ENCODE data around the gene AVP.

Gene AVP

DNA sequence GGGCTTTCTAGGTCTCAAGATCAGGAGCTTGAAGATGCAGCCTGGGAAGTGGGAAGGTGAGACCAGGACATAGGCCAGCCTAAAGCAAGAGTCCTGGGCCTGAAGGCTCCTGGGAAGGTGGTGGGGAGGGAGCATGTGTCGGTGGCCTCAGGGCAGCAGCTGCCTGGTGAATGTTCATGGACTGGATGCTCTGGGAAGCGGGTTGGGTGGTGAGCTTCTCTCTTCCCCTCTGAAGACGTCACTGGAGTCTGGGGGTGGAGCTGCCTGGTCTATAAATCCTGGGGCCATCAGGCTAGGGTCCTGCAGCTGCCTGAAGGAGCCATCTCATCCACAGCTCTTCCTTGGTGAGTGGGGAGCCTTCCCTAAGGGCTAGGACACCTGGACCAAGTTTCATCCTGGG, 41.2 kb downstream of the AVP start, which contains the start of gene GNRH2:
Gene GNRH2 (plus strand): TSS at position 301 of the 400 bp plus-strand sequence. CDS start 793 bp downstream, outside the sequence.
- TF ChIP-seq EZH2phosphoT487 (IDR thresholded peaks at IDR 0.05; ENCODE audit: borderline replicate concordance, low read length) (no peak), CTCF (IDR thresholded peaks at IDR 0.05; ENCODE audit: low read depth, low read length, poor library complexity, severe bottlenecking) (no peak)
- H3K4me2 ChIP-seq (ENCODE audit: low read length), result no peak within 1 kb of the TSS

DNA sequence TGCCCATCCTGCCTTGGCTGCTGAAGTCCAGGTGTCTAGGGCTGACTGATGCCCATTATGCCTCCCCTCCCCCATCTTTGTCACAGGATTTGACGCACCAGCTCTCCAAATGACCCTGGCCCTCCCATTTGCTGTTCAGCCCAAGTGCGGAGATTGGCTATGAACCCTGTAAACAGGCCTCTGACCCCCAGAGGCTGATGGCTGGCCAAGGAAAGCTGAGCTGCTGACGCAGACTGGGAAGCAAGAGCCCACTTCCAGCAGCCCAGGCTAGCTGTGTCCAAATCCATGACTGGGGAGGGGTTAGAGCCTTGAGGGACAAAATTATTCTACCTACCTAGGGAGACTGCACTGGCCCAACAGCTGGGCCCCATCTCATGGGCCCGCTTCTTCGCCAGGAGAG, 41.9 kb downstream of the AVP start:
- Histone ChIP-seq H3K9me2 (replicated peaks; ENCODE audit: control insufficient read depth, low read length) (no peaks in the 10 kb centered on the region), H3K4me1 (ENCODE audit: control insufficient read depth, low read length) (peaks cover 16% of the 10 kb centered on the region), H3K9me3 (ENCODE audit: control insufficient read depth, insufficient read depth, low read length) (no peaks in the 10 kb centered on the region), H3F3A (ENCODE audit: control insufficient read depth, insufficient read depth) (0 out of 2 replicates have a peak, but pooled peaks cover 4% of the 10 kb centered on the region), H3K79me2 (ENCODE audit: control insufficient read depth, low read length) (peaks cover 17% of the 10 kb centered on the region), H3K36me3 (ENCODE audit: control insufficient read depth, low read length) (peaks cover 38% of the 10 kb centered on the region), H3K27ac (ENCODE audit: low read depth, low read length) (no peak overlapping the region), H3K4me2 (ENCODE audit: low read length) (no peak overlapping the region), H3K27me3 (ENCODE audit: control insufficient read depth, low read length) (no peaks in the 10 kb centered on the region), H4K20me1 (ENCODE audit: control insufficient read depth, insufficient read depth, low read depth, low read length) (no peaks in the 10 kb centered on the region), H3K4me3 (ENCODE audit: low read length) (no peak overlapping the region)
- TF ChIP-seq EZH2phosphoT487 (IDR thresholded peaks at IDR 0.05; ENCODE audit: borderline replicate concordance, low read length) (no peak), CTCF (IDR thresholded peaks at IDR 0.05; ENCODE audit: low read depth, low read length, poor library complexity, severe bottlenecking) (no peak)

More for the DNA sequence above, 41.2 kb downstream of the AVP start, which contains the start of gene GNRH2:
- Histone ChIP-seq H3K79me2 (ENCODE audit: control insufficient read depth, low read length) (peaks cover 23% of the 10 kb centered on the region), H3K4me3 (ENCODE audit: low read length) (no peak within 1 kb of the TSS), H4K20me1 (ENCODE audit: control insufficient read depth, insufficient read depth, low read depth, low read length) (no peaks in the 10 kb centered on the region), H3K9me3 (ENCODE audit: control insufficient read depth, insufficient read depth, low read length) (no peaks in the 10 kb centered on the region), H3K4me1 (ENCODE audit: control insufficient read depth, low read length) (peaks cover 19% of the 10 kb centered on the region), H3K27ac (ENCODE audit: low read depth, low read length) (no peak within 1 kb of the TSS), H3F3A (ENCODE audit: control insufficient read depth, insufficient read depth) (0 out of 2 replicates have a peak, but pooled peaks cover 4% of the 10 kb centered on the region), H3K27me3 (ENCODE audit: control insufficient read depth, low read length) (no peaks in the 10 kb centered on the region), H3K9me2 (replicated peaks; ENCODE audit: control insufficient read depth, low read length) (no peaks in the 10 kb centered on the region), H3K36me3 (ENCODE audit: control insufficient read depth, low read length) (peaks cover 38% of the 10 kb centered on the region)

GRCh38 chr20:3041854-3042409, 42.6 kb downstream of the AVP start:
- Histone ChIP-seq H3K4me2 (ENCODE audit: low read length) (no peak overlapping the region), H3F3A (ENCODE audit: control insufficient read depth, insufficient read depth) (0 out of 2 replicates have a peak, but pooled peaks cover 4% of the 10 kb centered on the region), H3K9me2 (replicated peaks; ENCODE audit: control insufficient read depth, low read length) (no peaks in the 10 kb centered on the region), H3K4me3 (ENCODE audit: low read length) (no peak overlapping the region), H4K20me1 (ENCODE audit: control insufficient read depth, insufficient read depth, low read depth, low read length) (no peaks in the 10 kb centered on the region), H3K9me3 (ENCODE audit: control insufficient read depth, insufficient read depth, low read length) (no peaks in the 10 kb centered on the region), H3K36me3 (ENCODE audit: control insufficient read depth, low read length) (peaks cover 41% of the 10 kb centered on the region), H3K27me3 (ENCODE audit: control insufficient read depth, low read length) (no peaks in the 10 kb centered on the region), H3K27ac (ENCODE audit: low read depth, low read length) (no peak overlapping the region), H3K79me2 (ENCODE audit: control insufficient read depth, low read length) (peaks cover 10% of the 10 kb centered on the region), H3K4me1 (ENCODE audit: control insufficient read depth, low read length) (peaks cover 11% of the 10 kb centered on the region)
- TF ChIP-seq CTCF (IDR thresholded peaks at IDR 0.05; ENCODE audit: low read depth, low read length, poor library complexity, severe bottlenecking), result no peak
- no peak for TF ChIP-seq EZH2phosphoT487 (IDR thresholded peaks at IDR 0.05; ENCODE audit: borderline replicate concordance, low read length)

All from DOHH2 (cell line).